ENCODE data around the gene CRB1. TPM values are rescaled to one million over a fixed set of nuclear protein-coding genes. Genes with fewer than 3 reads are reported as not detected.

The CRB1 gene
- total RNA-seq, 1 donor from 2014 or later, result not detected

- no peaks in the 10 kb centered on the region for H3K4me1 ChIP-seq
- no peaks in the 10 kb centered on the region for H3K36me3 ChIP-seq
- no peak overlapping the region for H3K4me3 ChIP-seq
- intact Hi-C loops (cut with DNase I), result no loop called here
- H3K27me3 ChIP-seq, result no peaks in the 10 kb centered on the region
- no peaks in the 10 kb centered on the region for H3K9me3 ChIP-seq
- no peak overlapping the region for H3K27ac ChIP-seq
- no peak for TF ChIP-seq CTCF (IDR thresholded peaks at IDR 0.05)
- no peak for DNase-seq (ENCODE audit: low spot score in 2 of 2)
Measured at GRCh38 chr1:197393772-197394171, 125.7 kb downstream of the CRB1 start.

- no peaks in the 10 kb centered on the region for H3K36me3 ChIP-seq
- no peak overlapping the region for H3K27ac ChIP-seq
- no peaks in the 10 kb centered on the region for H3K4me1 ChIP-seq
- intact Hi-C loops (cut with DNase I), result no loop called here
- no peaks in the 10 kb centered on the region for H3K27me3 ChIP-seq
- no peak for DNase-seq (ENCODE audit: low spot score in 2 of 2)
- H3K9me3 ChIP-seq, result no peaks in the 10 kb centered on the region
- no peak for TF ChIP-seq CTCF (IDR thresholded peaks at IDR 0.05)
- no peak overlapping the region for H3K4me3 ChIP-seq
Measured at GRCh38 chr1:197394831-197395608, 127.0 kb downstream of the CRB1 start.

GRCh38 chr1:197397895-197398294 is 129.8 kb downstream of the CRB1 start:
- Histone ChIP-seq H3K4me3 (no peak overlapping the region), H3K27me3 (no peaks in the 10 kb centered on the region), H3K4me1 (no peaks in the 10 kb centered on the region), H3K36me3 (no peaks in the 10 kb centered on the region), H3K9me3 (no peaks in the 10 kb centered on the region), H3K27ac (no peak overlapping the region)
- no peak for TF ChIP-seq CTCF (IDR thresholded peaks at IDR 0.05)
- intact Hi-C loops (cut with DNase I), result no loop called here
- DNase-seq (ENCODE audit: low spot score in 2 of 2), result no peak

- no peaks in the 10 kb centered on the region for H3K4me1 ChIP-seq
- TF ChIP-seq CTCF (IDR thresholded peaks at IDR 0.05), result peak in 2 of 3 experiments; percentile 23 to 34
- H3K4me3 ChIP-seq, result no peak overlapping the region
- no peak for DNase-seq (ENCODE audit: low spot score in 2 of 2)
- no peak overlapping the region for H3K27ac ChIP-seq
- H3K36me3 ChIP-seq, result no peaks in the 10 kb centered on the region
- no peaks in the 10 kb centered on the region for H3K27me3 ChIP-seq
- intact Hi-C loops (cut with DNase I), result no loop called here
- H3K9me3 ChIP-seq, result no peaks in the 10 kb centered on the region
Measured at GRCh38 chr1:197399755-197400521, 131.9 kb downstream of the CRB1 start.

GRCh38 chr1:197400522-197400902 is 132.5 kb downstream of the CRB1 start:
- no peaks in the 10 kb centered on the region for H3K4me1 ChIP-seq
- no peaks in the 10 kb centered on the region for H3K36me3 ChIP-seq
- TF ChIP-seq CTCF (IDR thresholded peaks at IDR 0.05), result no peak
- H3K4me3 ChIP-seq, result no peak overlapping the region
- no peak for DNase-seq (ENCODE audit: low spot score in 2 of 2)
- intact Hi-C loops (cut with DNase I), result no loop called here
- H3K9me3 ChIP-seq, result no peaks in the 10 kb centered on the region
- H3K27ac ChIP-seq, result no peak overlapping the region
- H3K27me3 ChIP-seq, result no peaks in the 10 kb centered on the region
